Muscle of leg (tissue), 11 donors: Measurements from ENCODE around the gene CHAMP1. TPM values are rescaled to one million over a fixed set of nuclear protein-coding genes. Genes with fewer than 3 reads are reported as not detected.
"Not testable (repeated sequence)": the region's sequence is repeated elsewhere in the genome, so short reads cannot be mapped to it uniquely, and the experiment has no call there.

ENCODE experiments used
- DNase-seq: peaks from one replicate; pipeline ENCODE4 v3.0.0; 2013
- H3K27ac ChIP-seq: one replicate; pipeline ENCODE4 v1.5.1; 2013; ENCODE audit warnings: mild to moderate bottlenecking, low read length, control low read depth
- H3K27me3 ChIP-seq: one replicate; pipeline ENCODE4 v1.6.1; 2013; ENCODE audit warnings: low read length; ENCODE audit not compliant: control insufficient read depth, insufficient read depth
- H3K36me3 ChIP-seq: one replicate; pipeline ENCODE4 v1.6.1; 2013; ENCODE audit warnings: low read length; ENCODE audit not compliant: control insufficient read depth, insufficient read depth
- H3K4me1 ChIP-seq: one replicate; pipeline ENCODE4 v1.6.1; 2013; ENCODE audit warnings: low read length; ENCODE audit not compliant: control insufficient read depth, insufficient read depth
- H3K4me3 ChIP-seq: one replicate; pipeline ENCODE4 v1.5.1; 2013; ENCODE audit warnings: low read length, control low read depth
- H3K9me3 ChIP-seq: replicated peaks from 2 replicates; pipeline ENCODE4 v1.6.1; 2013; ENCODE audit warnings: low read depth, low read length; ENCODE audit not compliant: control insufficient read depth
- WGBS: methylation state at CpG from one replicate; pipeline ENCODE4 v1.1.5; 2013; ENCODE audit warnings: missing lambda C conversion rate; ENCODE audit not compliant: insufficient coverage; 5-methylcytosine and 5-hydroxymethylcytosine counted together
- polyA plus RNA-seq, 8 donors: library from polyadenylated mRNA; unstranded; fragments of 120-200 nt; gene quantifications; one replicate each; pipeline versions ENCODE4 v1.2.1 to v1.2.3, GENCODE V29; 2013; ENCODE audit warnings: inconsistent platforms in 1 of 8, low replicate concordance in 1 of 8; ENCODE audit not compliant: insufficient read length in 8 of 8, insufficient read depth in 1 of 8
- total RNA-seq: library from RNA; stranded (reverse); fragments of 120-200 nt; gene quantifications from one replicate; pipeline ENCODE4 v1.2.4, GENCODE V29; 2013

The CHAMP1 gene
- total and polyA plus RNA-seq, 9 donors = 6.8 to 22.7 (median 15.6) TPM

DNA sequence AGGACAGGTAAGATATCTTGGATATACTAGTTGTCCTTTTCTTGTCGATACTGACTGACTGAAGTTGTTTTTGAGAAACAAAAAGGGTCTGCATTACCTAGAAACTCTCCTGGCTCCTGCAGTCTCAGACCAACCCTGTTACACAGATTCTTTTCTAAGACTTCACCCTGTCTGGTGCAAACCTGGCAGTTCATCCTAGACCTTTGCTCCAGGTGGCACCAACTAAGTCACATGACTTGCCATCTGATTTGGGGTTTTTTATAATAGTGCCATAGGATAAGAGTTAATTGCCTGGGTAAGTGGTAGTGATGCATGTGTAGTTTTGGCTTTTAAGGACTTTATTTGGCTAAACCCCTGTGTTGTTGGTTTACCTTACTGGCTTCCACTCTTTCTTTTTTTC, 14.3 kb downstream of the CHAMP1 start:
- Histone ChIP-seq H3K4me1 (no peaks in the 10 kb centered on the region), H3K9me3 (no peaks in the 10 kb centered on the region), H3K36me3 (peaks cover 36% of the 10 kb centered on the region), H3K4me3 (no peak overlapping the region), H3K27ac (no peak overlapping the region), H3K27me3 (no peaks in the 10 kb centered on the region)
- whole genome bisulfite sequencing = no CpG with 5 or more reads among the region's 1 CpG
- no peak for DNase-seq

- Histone ChIP-seq H3K4me3 (no peak overlapping the region), H3K36me3 (peaks cover 21% of the 10 kb centered on the region), H3K27me3 (no peaks in the 10 kb centered on the region), H3K27ac (no peak overlapping the region), H3K4me1 (no peaks in the 10 kb centered on the region), H3K9me3 (no peaks in the 10 kb centered on the region)
- no peak for DNase-seq
- 71% methylated on average over 1 of the region's 5 CpGs for WGBS
These were observed 15.8 kb downstream of the CHAMP1 start for GRCh38 chr13:114330086-114330485.

DNA sequence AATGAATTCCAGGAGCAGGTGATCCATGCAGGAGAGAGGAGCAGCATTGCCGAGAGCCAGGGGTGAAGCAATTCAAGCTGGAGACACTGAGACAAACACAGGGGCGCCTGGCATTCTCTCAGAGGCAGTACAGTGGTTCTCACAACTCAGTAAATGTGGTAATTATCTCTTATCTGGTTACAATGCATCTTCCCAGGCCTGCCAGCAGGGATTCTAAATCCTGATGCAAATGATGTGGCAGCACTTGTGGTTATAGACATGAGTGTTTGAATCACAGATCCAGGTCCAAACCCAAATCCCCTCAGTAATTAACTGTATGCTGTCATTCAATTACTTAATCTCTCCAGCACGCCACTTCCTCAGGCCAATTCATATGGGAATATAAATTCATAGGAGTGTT, 19.6 kb downstream of the CHAMP1 start:
- H3K36me3 ChIP-seq, H3K9me3 ChIP-seq, H3K27me3 ChIP-seq, H3K27ac ChIP-seq, DNase-seq, H3K4me1 ChIP-seq, H3K4me3 ChIP-seq: not testable (repeated sequence)
- WGBS = no CpG with 5 or more reads among the region's 3 CpGs

DNA sequence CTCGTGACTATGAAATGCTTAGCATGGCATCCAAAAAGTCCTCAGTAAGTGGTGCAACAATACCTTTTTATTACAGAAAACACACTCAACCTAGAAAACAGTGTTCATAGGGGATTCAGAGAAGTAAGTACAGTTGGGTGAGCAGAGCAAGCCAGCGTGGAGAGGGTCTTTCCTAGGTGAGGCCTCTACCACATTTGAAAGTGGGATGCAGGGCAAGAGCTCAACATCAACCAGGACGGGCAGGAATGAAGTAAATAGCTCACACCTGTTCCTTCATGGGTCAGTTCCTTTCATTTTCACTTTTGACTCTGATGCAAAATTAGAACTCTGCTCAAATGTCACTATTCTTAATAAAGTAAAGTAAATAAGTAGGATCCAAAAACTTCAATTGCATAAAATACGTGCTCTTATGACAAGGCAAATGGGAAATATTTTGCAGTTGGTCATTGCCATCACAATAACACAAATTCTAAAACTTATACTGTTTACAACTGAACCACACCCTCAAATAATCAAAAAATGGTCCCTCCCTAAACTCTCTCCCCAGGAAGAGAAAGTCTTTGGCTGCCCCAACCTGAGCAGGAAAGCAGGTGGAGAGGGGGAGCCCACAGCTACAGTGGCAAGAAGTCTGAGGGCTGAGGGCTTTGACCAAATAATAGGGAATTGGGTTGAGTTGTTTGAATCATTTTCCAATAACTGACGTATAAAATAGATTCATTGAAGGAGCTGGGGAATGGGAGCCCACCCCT, 20.2 kb downstream of the CHAMP1 start:
- Histone ChIP-seq H3K4me1 (no peaks in the 10 kb centered on the region), H3K4me3 (no peak overlapping the region), H3K27ac (no peak overlapping the region), H3K27me3 (no peaks in the 10 kb centered on the region), H3K36me3 (no peaks in the 10 kb centered on the region), H3K9me3 (no peaks in the 10 kb centered on the region)
- DNase-seq = no peak
- no CpG with 5 or more reads among the region's 5 CpGs for WGBS

DNA sequence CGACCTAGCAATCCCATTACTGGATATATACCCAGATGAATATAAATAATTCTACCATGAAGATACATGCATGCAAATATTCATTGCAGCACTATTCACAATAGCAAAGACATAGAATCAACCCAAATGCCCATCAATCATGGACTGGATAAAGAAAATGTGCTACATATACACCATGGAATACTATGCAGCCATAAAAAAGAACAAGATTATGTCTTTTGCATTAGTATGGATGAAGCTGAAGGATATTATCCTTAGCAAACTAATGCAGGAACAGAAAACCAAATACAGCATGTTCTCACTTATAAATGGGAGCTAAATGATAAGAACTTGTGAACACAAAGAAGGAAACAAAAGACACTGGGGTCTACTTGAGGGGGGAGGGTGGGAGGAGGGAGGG, 22.2 kb downstream of the CHAMP1 start:
- not testable (repeated sequence) for DNase-seq

GRCh38 chr13:114338959-114339358, 24.7 kb downstream of the CHAMP1 start:
- Histone ChIP-seq H3K27ac (no peak overlapping the region), H3K9me3 (no peaks in the 10 kb centered on the region), H3K4me3 (no peak overlapping the region), H3K27me3 (no peaks in the 10 kb centered on the region), H3K36me3 (no peaks in the 10 kb centered on the region), H3K4me1 (no peaks in the 10 kb centered on the region)
- WGBS = 92% methylated on average over 5 of the region's 5 CpGs
- DNase-seq = no peak

More for the DNA sequence above, 22.2 kb downstream of the CHAMP1 start:
- H3K36me3 ChIP-seq, H3K4me1 ChIP-seq, H3K4me3 ChIP-seq, H3K27ac ChIP-seq, H3K27me3 ChIP-seq, H3K9me3 ChIP-seq: not testable (repeated sequence)
- WGBS = no CpG with 5 or more reads among the region's 1 CpG

DNA sequence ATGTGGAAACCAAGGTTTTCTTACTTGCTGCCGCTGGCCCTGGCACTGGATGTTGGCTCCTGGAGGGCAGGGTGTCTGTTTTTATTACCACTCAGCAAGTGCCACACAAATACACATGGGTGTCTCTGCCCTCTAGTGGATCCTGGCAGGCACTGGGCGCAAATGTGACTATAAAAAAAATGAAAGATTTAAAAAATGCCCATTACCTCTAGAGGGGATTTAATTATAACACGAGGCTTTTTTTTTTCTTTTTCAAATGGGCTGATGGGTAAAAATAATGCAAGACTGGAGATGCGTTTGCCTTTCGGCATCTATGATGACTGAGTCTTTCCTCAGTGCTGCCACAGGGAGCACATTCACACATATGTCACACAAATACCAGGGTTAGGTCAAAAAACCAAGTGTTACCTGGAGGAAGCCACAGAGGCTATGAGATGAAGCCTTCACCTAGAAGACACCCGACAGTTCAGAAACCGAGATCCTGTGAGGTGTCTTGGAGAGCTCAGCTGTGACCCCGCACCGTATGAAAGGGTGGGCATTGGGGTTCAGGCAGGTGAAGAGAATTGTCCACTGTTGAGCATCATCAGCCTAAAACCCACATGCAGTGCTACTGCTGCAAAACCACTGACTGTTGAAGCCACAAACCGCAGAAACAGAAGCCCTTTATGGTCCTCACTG, 25.7 kb downstream of the CHAMP1 start:
- no peaks in the 10 kb centered on the region for H3K36me3 ChIP-seq
- H3K27me3 ChIP-seq = no peaks in the 10 kb centered on the region
- no peak overlapping the region for H3K4me3 ChIP-seq
- H3K27ac ChIP-seq = no peak overlapping the region
- WGBS = 77% methylated on average over 4 of the region's 10 CpGs
- no peaks in the 10 kb centered on the region for H3K4me1 ChIP-seq
- no peaks in the 10 kb centered on the region for H3K9me3 ChIP-seq
- DNase-seq = peak; percentile 32

DNA sequence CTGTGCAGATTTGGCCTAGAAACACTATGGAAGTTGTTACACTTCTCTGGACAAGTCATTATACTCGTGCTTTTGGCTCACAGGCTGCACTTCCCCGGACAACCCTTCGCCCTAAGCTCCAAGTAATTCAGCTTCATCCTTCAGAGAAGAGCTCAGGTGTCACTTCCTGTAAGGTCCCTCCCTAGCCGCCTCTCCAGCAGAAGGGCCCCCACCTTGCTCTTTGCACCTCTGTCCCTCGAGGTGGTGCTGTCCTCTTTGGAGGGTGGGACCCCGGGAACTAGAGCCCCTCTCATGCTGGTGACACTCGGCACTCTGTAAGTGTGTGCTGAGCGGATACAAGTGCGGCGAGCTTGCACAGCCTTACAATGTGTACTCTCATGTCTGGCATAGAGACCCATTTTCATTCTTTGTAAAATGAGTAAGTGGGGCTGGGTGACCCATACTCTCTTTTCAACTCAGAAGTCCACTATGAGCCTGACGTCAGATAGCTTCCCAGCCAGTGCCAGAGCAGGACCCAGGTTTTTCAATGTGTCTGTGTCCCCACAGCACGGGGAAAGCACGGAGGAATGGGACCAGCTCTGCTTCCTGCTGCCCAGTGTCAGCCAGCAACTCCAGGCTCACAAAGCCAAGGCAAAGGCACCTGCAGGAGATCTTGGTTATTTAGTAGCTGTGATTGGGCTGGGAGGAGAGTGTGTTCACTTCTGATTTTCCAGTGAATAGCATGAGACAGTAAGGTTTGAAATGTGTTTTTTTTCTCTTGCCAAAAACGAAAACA, 26.9 kb downstream of the CHAMP1 start:
- no peak overlapping the region for H3K4me3 ChIP-seq
- peaks cover 2% of the 10 kb centered on the region for H3K27me3 ChIP-seq
- DNase-seq = peak; percentile 74
- no peaks in the 10 kb centered on the region for H3K9me3 ChIP-seq
- 30% methylated on average over 11 of the region's 14 CpGs for WGBS
- no peaks in the 10 kb centered on the region for H3K4me1 ChIP-seq
- no peaks in the 10 kb centered on the region for H3K36me3 ChIP-seq
- H3K27ac ChIP-seq = no peak overlapping the region

DNA sequence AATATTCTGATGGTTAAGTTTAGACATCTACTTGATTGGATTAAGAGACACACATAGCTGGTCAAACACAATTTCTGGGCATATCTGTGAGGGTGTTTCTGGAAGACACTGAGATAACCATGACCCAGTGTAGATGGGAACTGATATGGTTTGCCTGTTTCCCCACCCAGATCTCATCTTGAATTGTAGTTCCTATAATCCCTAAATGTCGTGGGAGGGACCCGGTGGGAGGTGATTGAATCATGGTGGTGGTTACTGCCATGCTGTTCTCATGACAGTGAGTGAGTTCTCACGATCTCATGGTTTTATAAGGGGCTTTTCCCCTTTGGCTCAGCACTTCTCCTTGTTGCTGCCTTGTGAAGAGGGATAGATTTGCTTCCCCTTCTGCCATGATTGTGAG, 33.0 kb downstream of the CHAMP1 start:
- not testable (repeated sequence) for DNase-seq, H3K4me3 ChIP-seq, H3K27me3 ChIP-seq, H3K9me3 ChIP-seq, H3K27ac ChIP-seq, H3K4me1 ChIP-seq, H3K36me3 ChIP-seq
- WGBS = no CpG with 5 or more reads among the region's 3 CpGs

DNA sequence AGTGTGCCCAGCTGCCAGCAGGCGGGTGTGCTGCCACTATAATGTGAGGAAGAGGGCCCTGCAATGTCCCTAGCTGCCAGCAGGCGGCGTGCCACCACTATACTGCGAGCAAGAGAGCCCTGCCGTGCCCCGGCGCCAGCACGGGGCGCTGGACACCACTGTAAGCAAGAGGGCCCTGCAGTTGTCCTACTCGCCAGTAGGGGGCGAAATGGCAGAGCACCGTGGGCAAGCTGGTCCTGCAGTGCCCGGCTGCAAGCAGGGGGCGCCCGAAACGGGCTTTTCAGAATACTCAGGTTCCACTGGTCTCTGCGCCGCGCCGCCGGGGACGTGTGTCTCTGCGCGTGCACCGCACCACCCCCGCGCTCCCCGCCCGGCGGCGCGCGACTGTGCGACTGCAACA, 38.5 kb downstream of the CHAMP1 start:
- not testable (repeated sequence) for H3K9me3 ChIP-seq, H3K27me3 ChIP-seq, H3K4me1 ChIP-seq, H3K4me3 ChIP-seq, H3K27ac ChIP-seq, H3K36me3 ChIP-seq, DNase-seq
- WGBS = 69% methylated on average over 20 of the region's 34 CpGs
